ENCODE data around the gene ZC3H14. TPM values are rescaled to one million over a fixed set of nuclear protein-coding genes. Genes with fewer than 3 reads are reported as not detected.

ZC3H14 gene
- total and polyA plus RNA-seq, 11 donors = 27.6 to 62.7 (median 42.7) TPM

- Histone ChIP-seq H3K27ac (no peak overlapping the region), H3K4me1 (peaks cover 0 to 26% (median 18%) of the 10 kb centered on the region in 12 donors), H3K27me3 (peaks cover 0 to 2% (median 0%) of the 10 kb centered on the region in 9 donors), H3K9me3 (no peaks in the 10 kb centered on the region), H3K36me3 (peaks cover 0 to 40% (median 28%) of the 10 kb centered on the region in 9 donors), H3K4me3 (no peak overlapping the region)
- no peak for ATAC-seq
- 91 to 94% (median 91%) methylated on average over 5 of the region's 5 CpGs for WGBS, 4 donors
- no peak for TF ChIP-seq POLR2A (IDR thresholded peaks at IDR 0.05)
- intact Hi-C loops (cut with DNase I) = no loop called here
- no peak for DNase-seq
Measured at GRCh38 chr14:88565427-88565826, 2.6 kb downstream of the ZC3H14 start.

- H3K4me1 ChIP-seq = peaks cover 0 to 21% (median 15%) of the 10 kb centered on the region in 12 donors
- H3K27ac ChIP-seq = no peak overlapping the region
- DNase-seq = no peak
- peaks cover 0 to 68% (median 55%) of the 10 kb centered on the region in 9 donors for H3K36me3 ChIP-seq
- TF ChIP-seq POLR2A (IDR thresholded peaks at IDR 0.05) (no peak), CTCF (IDR thresholded peaks at IDR 0.05) (no peak)
- no peak overlapping the region for H3K4me3 ChIP-seq
- no peaks in the 10 kb centered on the region for H3K9me3 ChIP-seq
- no peaks in the 10 kb centered on the region for H3K27me3 ChIP-seq
- WGBS, 4 donors = 61 to 80% (median 76%) methylated on average over 3 of the region's 3 CpGs
- no peak for ATAC-seq
- intact Hi-C loops (cut with DNase I) = no loop called here
Measured at GRCh38 chr14:88568196-88568595, 5.4 kb downstream of the ZC3H14 start.

GRCh38 chr14:88572117-88572516 lies 9.3 kb downstream of the ZC3H14 start:
- no peak overlapping the region for H3K4me3 ChIP-seq
- peaks cover 0 to 99% (median 95%) of the 10 kb centered on the region in 9 donors for H3K36me3 ChIP-seq
- no peak overlapping the region for H3K27ac ChIP-seq
- no peak for DNase-seq
- TF ChIP-seq CTCF (IDR thresholded peaks at IDR 0.05) = no peak
- no peak for TF ChIP-seq POLR2A (IDR thresholded peaks at IDR 0.05)
- intact Hi-C loops (cut with DNase I) = no loop called here
- 93 to 97% (median 96%) methylated on average over 4 of the region's 4 CpGs for WGBS, 4 donors
- H3K27me3 ChIP-seq = no peaks in the 10 kb centered on the region
- ATAC-seq = no peak
- no peaks in the 10 kb centered on the region for H3K9me3 ChIP-seq
- no peaks in the 10 kb centered on the region for H3K4me1 ChIP-seq

- H3K27me3 ChIP-seq = no peaks in the 10 kb centered on the region
- WGBS, 4 donors = 93 to 97% (median 96%) methylated on average over 5 of the region's 5 CpGs
- ATAC-seq = no peak
- intact Hi-C loops (cut with DNase I) = no loop called here
- H3K36me3 ChIP-seq = peaks cover 0 to 100% (median 99%) of the 10 kb centered on the region in 9 donors
- no peaks in the 10 kb centered on the region for H3K4me1 ChIP-seq
- no peak overlapping the region for H3K27ac ChIP-seq
- no peak for DNase-seq
- H3K4me3 ChIP-seq = no peak overlapping the region
- no peaks in the 10 kb centered on the region for H3K9me3 ChIP-seq
- no peak for TF ChIP-seq CTCF (IDR thresholded peaks at IDR 0.05)
- no peak for TF ChIP-seq POLR2A (IDR thresholded peaks at IDR 0.05)
Measured at GRCh38 chr14:88576222-88576621, 13.4 kb downstream of the ZC3H14 start.

- H3K27me3 ChIP-seq = no peaks in the 10 kb centered on the region
- no peaks in the 10 kb centered on the region for H3K4me1 ChIP-seq
- H3K4me3 ChIP-seq = no peak overlapping the region
- no peak overlapping the region for H3K27ac ChIP-seq
- H3K9me3 ChIP-seq = no peaks in the 10 kb centered on the region
- intact Hi-C loops (cut with DNase I) = no loop called here
- no peak for ATAC-seq
- peaks cover 5 to 100% (median 97%) of the 10 kb centered on the region in 9 donors for H3K36me3 ChIP-seq
- TF ChIP-seq CTCF (IDR thresholded peaks at IDR 0.05) (no peak), POLR2A (IDR thresholded peaks at IDR 0.05) (no peak)
- DNase-seq = no peak
- WGBS, 4 donors = 94 to 98% (median 97%) methylated on average over 3 of the region's 3 CpGs
Measured at GRCh38 chr14:88584451-88584850, 21.6 kb downstream of the ZC3H14 start.

Measured in heart left ventricle (tissue), 16 donors.